ACHN (cell line): Measurements from ENCODE around the gene ZMPSTE24.
"Not testable (repeated sequence)": the region's sequence is repeated elsewhere in the genome, so short reads cannot be mapped to it uniquely, and the experiment has no call there.

Source experiments
- DNase-seq: peaks from one replicate; pipeline ENCODE4 v3.0.0-alpha.2; 2015
- in situ Hi-C: cut with HindIII; loops from 2 replicates; pipeline ENCODE4 v1.10.0; 2017; ENCODE audit warnings: low sequenced_read_pairs, low pct_ligation_motif_present, low pct_unique_long_range_greater_than_20kb

Gene ZMPSTE24

GRCh38 chr1:40313958-40314720, 56.1 kb downstream of the ZMPSTE24 start:
- in situ Hi-C loops: no loop called here
- no peak for DNase-seq

- in situ Hi-C loops: no loop called here
- no peak for DNase-seq
These were observed 56.7 kb downstream of the ZMPSTE24 start for GRCh38 chr1:40314721-40315238.

GRCh38 chr1:40315239-40315794, 57.3 kb downstream of the ZMPSTE24 start:
- peak; percentile 32 for DNase-seq
- in situ Hi-C loops: no loop called here

- no peak for DNase-seq
- in situ Hi-C loops: no loop called here
These were observed 58.0 kb downstream of the ZMPSTE24 start for GRCh38 chr1:40315795-40316594.

GRCh38 chr1:40316595-40317393, 58.8 kb downstream of the ZMPSTE24 start, which contains the start of gene COL9A2:
TSS of gene COL9A2 (minus strand) at chr1:40317286. CDS start at chr1:40317197, 89 bp downstream.
- in situ Hi-C loops: no loop called here

GRCh38 chr1:40317394-40318074, 59.5 kb downstream of the ZMPSTE24 start:
- in situ Hi-C loops: no loop called here
- no peak for DNase-seq

More at GRCh38 chr1:40316595-40317393, 58.8 kb downstream of the ZMPSTE24 start, which contains the start of gene COL9A2:
- peak; percentile 24 for DNase-seq

GRCh38 chr1:40318476-40318875, 60.4 kb downstream of the ZMPSTE24 start:
- DNase-seq: no peak
- in situ Hi-C loops: no loop called here

- no peak for DNase-seq
- in situ Hi-C loops: no loop called here
These were observed 61.1 kb downstream of the ZMPSTE24 start for GRCh38 chr1:40318970-40319621.

GRCh38 chr1:40331403-40331802, 73.4 kb downstream of the ZMPSTE24 start:
- DNase-seq, in situ Hi-C loops: not testable (repeated sequence)

GRCh38 chr1:40332695-40333094, 74.7 kb downstream of the ZMPSTE24 start:
- in situ Hi-C loops: no loop called here

GRCh38 chr1:40337443-40337842, 79.4 kb downstream of the ZMPSTE24 start:
- in situ Hi-C loops: no loop called here
- no peak for DNase-seq

More at GRCh38 chr1:40332695-40333094, 74.7 kb downstream of the ZMPSTE24 start:
- no peak for DNase-seq

GRCh38 chr1:40338745-40339419, 80.8 kb downstream of the ZMPSTE24 start:
- DNase-seq: peak; percentile 75
- in situ Hi-C loops: no loop called here

- no peak for DNase-seq
These were observed 81.6 kb downstream of the ZMPSTE24 start for GRCh38 chr1:40339420-40340323.

GRCh38 chr1:40341491-40342380, 83.7 kb downstream of the ZMPSTE24 start:
- in situ Hi-C loops: no loop called here
- DNase-seq: no peak

More at GRCh38 chr1:40339420-40340323, 81.6 kb downstream of the ZMPSTE24 start:
- in situ Hi-C loops: no loop called here

GRCh38 chr1:40342381-40342717, 84.3 kb downstream of the ZMPSTE24 start:
- DNase-seq, in situ Hi-C loops: not testable (repeated sequence)
